PC-3 (cell line): ENCODE results near the gene PHAF1. TPM values are rescaled to one million over a fixed set of nuclear protein-coding genes. Genes with fewer than 3 reads are reported as not detected.

Experiments used
- ATAC-seq: fragments of 200-7000 bp; cut with Tn5 transposase; 2 replicates; pipeline ENCODE4 v1.9.1; 2020; ENCODE audit warnings: mild to moderate bottlenecking, moderate library complexity
- BruUV-seq: library from RNA; stranded (reverse); fragments of 400-500 nt; replicated peaks from 2 replicates; lab custom pipeline; 2021; lab: Mats Ljungman, UMichigan
- CTCF ChIA-PET: fragments of 300-600 bp; sonication (Branson Sonifier 250); formaldehyde crosslinking; loops from one replicate; lab custom pipeline; 2022; ENCODE audit warnings: antibody characterized with exemption; lab: Charles Lee
- POLR2A ChIA-PET: fragments of 300-600 bp; sonication (Branson Sonifier 250); formaldehyde crosslinking; loops from one replicate; lab custom pipeline; 2022; ENCODE audit warnings: antibody characterized with exemption; ENCODE audit not compliant: unreplicated experiment; lab: Charles Lee
- DNase-seq: peaks from one replicate; pipeline ENCODE4 v3.0.0-alpha.2; 2015
- H2AFZ ChIP-seq: fragments of 300-600 bp; sonication (generic); 2 replicates; pipeline ENCODE4 v1.6.0; 2016; ENCODE audit warnings: antibody characterized with exemption, low read length
- H3F3A ChIP-seq: fragments of 300-600 bp; sonication (generic); one replicate; pipeline ENCODE4 v1.6.0; 2017; ENCODE audit warnings: antibody characterized with exemption, low read length, control low read depth, mild to moderate bottlenecking; ENCODE audit not compliant: unreplicated experiment
- H3K27ac ChIP-seq: fragments of 300-600 bp; sonication (generic); 2 replicates; pipeline ENCODE4 v1.5.1; 2016; ENCODE audit warnings: mild to moderate bottlenecking, low read length
- H3K27me3 ChIP-seq: fragments of 300-600 bp; sonication (generic); 2 replicates; pipeline ENCODE4 v1.6.1; 2016; ENCODE audit warnings: low read length, mixed read lengths
- H3K36me3 ChIP-seq: fragments of 300-600 bp; sonication (generic); 2 replicates; pipeline ENCODE4 v1.6.1; 2016; ENCODE audit warnings: low read depth, mixed run types, low read length, mixed read lengths
- H3K4me1 ChIP-seq: fragments of 300-600 bp; sonication (generic); 2 replicates; pipeline ENCODE4 v1.5.1; 2016; ENCODE audit warnings: low read length; ENCODE audit not compliant: insufficient read depth
- H3K4me2 ChIP-seq: fragments of 300-600 bp; sonication (generic); 2 replicates; pipeline ENCODE4 v1.6.0; 2016; ENCODE audit warnings: low read length
- H3K4me3 ChIP-seq: fragments of 300-600 bp; sonication (generic); 2 replicates; pipeline ENCODE4 v1.5.1; 2016; ENCODE audit warnings: mild to moderate bottlenecking, low read length, mixed read lengths
- H3K79me2 ChIP-seq: fragments of 300-600 bp; sonication (generic); 2 replicates; pipeline ENCODE4 v1.6.1; 2017; ENCODE audit warnings: low read length, mixed read lengths
- H3K9ac ChIP-seq: fragments of 300-600 bp; sonication (generic); 2 replicates; pipeline ENCODE4 v1.6.0; 2016; ENCODE audit warnings: mild to moderate bottlenecking, low read length
- H3K9me2 ChIP-seq: fragments of 300-600 bp; sonication (generic); replicated peaks from 2 replicates; pipeline ENCODE4 v1.6.1; 2016; ENCODE audit warnings: mixed run types, low read length, mixed read lengths
- H3K9me3 ChIP-seq: fragments of 300-600 bp; sonication (generic); 2 replicates; pipeline ENCODE4 v1.6.1; 2016; ENCODE audit warnings: low read length, mixed read lengths
- H4K20me1 ChIP-seq: fragments of 300-600 bp; sonication (generic); 2 replicates; pipeline ENCODE4 v1.6.1; 2016; ENCODE audit warnings: low read length, mixed read lengths
- CTCF ChIP-seq: fragments of 300-600 bp; sonication (generic); conservative IDR thresholded peaks from 2 replicates; pipeline ENCODE4 v1.5.1; 2017; ENCODE audit warnings: antibody characterized with exemption, low read depth, mild to moderate bottlenecking, low read length
- EZH2 ChIP-seq: fragments of 300-600 bp; sonication (generic); IDR thresholded peaks from one replicate; pipeline ENCODE4 v1.6.1; 2017; ENCODE audit warnings: antibody characterized with exemption, mild to moderate bottlenecking, low read length; ENCODE audit not compliant: unreplicated experiment
- EZH2phosphoT487 ChIP-seq: fragments of 300-600 bp; sonication (generic); IDR thresholded peaks from 2 replicates; pipeline ENCODE4 v1.6.1; 2018; ENCODE audit warnings: mild to moderate bottlenecking, antibody characterized with exemption, low read length, borderline replicate concordance
- intact Hi-C: fragments of 100-400 bp; cut with micrococcal nuclease; formaldehyde crosslinking; loops from 2 replicates; pipeline ENCODE4 v1.9.0; 2023
- total RNA-seq: library from RNA; depleted of rRNA; stranded (reverse); fragments of >200 nt; gene quantifications from 2 replicates; pipeline ENCODE4 v1.2.3, GENCODE V29; 2014

The PHAF1 gene
- total RNA-seq, 1 experiment from 2014 or later: 18.8 TPM

- no peaks in the 10 kb centered on the region for H3K27me3 ChIP-seq
- ChIA-PET POLR2A (no interaction called here), CTCF (no interaction called here)
- no peak overlapping the region for H3K27ac ChIP-seq
- no peak overlapping the region for H3K4me2 ChIP-seq
- no peak overlapping the region for H3K4me3 ChIP-seq
- DNase-seq (no peak), ATAC-seq (no peak)
- BruUV-seq: no TSS peak
- H3K36me3 ChIP-seq: peaks cover 18% of the 10 kb centered on the region; the same call in 1 of the 2 replicates
- intact Hi-C loops: loop anchor here (10.0 kb wide), 1 partner anchor 49 kb away; the partner anchor contains the start of genes FHOD1 and SLC9A5
- H3F3A ChIP-seq: no peaks in the 10 kb centered on the region
- no peaks in the 10 kb centered on the region; the same call in none of the 2 replicates for H4K20me1 ChIP-seq
- no peak overlapping the region for H2AFZ ChIP-seq
- no peaks in the 10 kb centered on the region for H3K9me3 ChIP-seq
- H3K79me2 ChIP-seq: peaks cover 30% of the 10 kb centered on the region
- no peak overlapping the region for H3K9ac ChIP-seq
- TF ChIP-seq EZH2 (no peak), CTCF (no peak), EZH2phosphoT487 (no peak)
- peaks cover 14% of the 10 kb centered on the region for H3K4me1 ChIP-seq
- H3K9me2 ChIP-seq: no peaks in the 10 kb centered on the region
These were observed 85.9 kb downstream of the PHAF1 start for GRCh38 chr16:67195676-67196075.

GRCh38 chr16:67196881-67197280 is 87.1 kb downstream of the PHAF1 start:
- DNase-seq (no peak), ATAC-seq (no peak)
- BruUV-seq: no TSS peak
- peaks cover 30% of the 10 kb centered on the region for H3K79me2 ChIP-seq
- TF ChIP-seq CTCF (no peak), EZH2 (no peak), EZH2phosphoT487 (no peak)
- peaks cover 11% of the 10 kb centered on the region for H3K4me1 ChIP-seq
- no peaks in the 10 kb centered on the region for H3K9me3 ChIP-seq
- H2AFZ ChIP-seq: no peak overlapping the region
- H3K4me2 ChIP-seq: no peak overlapping the region
- no peak overlapping the region for H3K9ac ChIP-seq
- intact Hi-C loops: loop anchor here (10.0 kb wide), 1 partner anchor 48 kb away; the partner anchor contains the start of genes FHOD1 and SLC9A5
- no peak overlapping the region for H3K27ac ChIP-seq
- H3F3A ChIP-seq: no peaks in the 10 kb centered on the region
- no peaks in the 10 kb centered on the region for H3K9me2 ChIP-seq
- H3K36me3 ChIP-seq: peaks cover 18% of the 10 kb centered on the region; the same call in 1 of the 2 replicates
- H3K27me3 ChIP-seq: no peaks in the 10 kb centered on the region
- CTCF ChIA-PET: interaction anchor here (2.3 kb wide), 1 partner anchor 30 kb away, joined by 9 read pairs; the partner anchor contains the start of gene TMEM208
- H4K20me1 ChIP-seq: no peaks in the 10 kb centered on the region; the same call in none of the 2 replicates
- no peak overlapping the region for H3K4me3 ChIP-seq
- POLR2A ChIA-PET: no interaction called here

- Histone ChIP-seq H3K4me2 (no peak overlapping the region), H3K9me2 (no peaks in the 10 kb centered on the region), H3K27ac (no peak overlapping the region), H3F3A (no peaks in the 10 kb centered on the region), H3K4me3 (no peak overlapping the region), H3K79me2 (peaks cover 23% of the 10 kb centered on the region), H3K4me1 (peaks cover 11% of the 10 kb centered on the region), H3K27me3 (no peaks in the 10 kb centered on the region), H3K9me3 (no peaks in the 10 kb centered on the region), H3K36me3 (peaks cover 18% of the 10 kb centered on the region; the same call in 1 of the 2 replicates), H3K9ac (no peak overlapping the region), H2AFZ (no peak overlapping the region), H4K20me1 (no peaks in the 10 kb centered on the region; the same call in none of the 2 replicates)
- DNase-seq (no peak), ATAC-seq (no peak)
- intact Hi-C loops: loop anchor here (10.0 kb wide), 1 partner anchor 47 kb away; the partner anchor contains the start of genes FHOD1 and SLC9A5
- no peak for TF ChIP-seq CTCF
- CTCF ChIA-PET: interaction anchor here (0.9 to 2.3 kb wide), 3 partner anchors 29 to 49 kb away, joined by 3 to 9 read pairs (median 5); partner anchors contain the start of gene TMEM208
- BruUV-seq: no TSS peak
- POLR2A ChIA-PET: interaction anchor here (0.6 kb wide), 1 partner anchor 1499 kb away, joined by 4 read pairs; no protein-coding TSS in a partner anchor
These were observed 88.0 kb downstream of the PHAF1 start for GRCh38 chr16:67197704-67198103.
